Prostate gland (tissue), 2 donors: ENCODE results near the gene AFF1. TPM values are rescaled to one million over a fixed set of nuclear protein-coding genes. Genes with fewer than 3 reads are reported as not detected.

Experiments used
- DNase-seq: peaks from one replicate; pipeline ENCODE4 v3.0.0-alpha.2; 2019; ENCODE audit warnings: low spot score
- H3K27ac ChIP-seq, 2 donors: fragments of 200-600 bp; sonication (generic); 2 replicates each; pipeline ENCODE4 v1.5.1; 2017 to 2019
- H3K27me3 ChIP-seq: fragments of 200-600 bp; sonication (generic); replicated peaks from 2 replicates; pipeline ENCODE4 v1.5.1; 2019; ENCODE audit not compliant: insufficient read depth
- H3K36me3 ChIP-seq, 2 donors: fragments of 200-600 bp; sonication (generic); 1 replicate in 1 of 2; 2 replicates in 1 of 2; pipeline versions ENCODE4 v1.5.1 to v1.8.1; 2017 to 2019
- H3K4me1 ChIP-seq: fragments of 200-600 bp; sonication (generic); replicated peaks from 2 replicates; pipeline ENCODE4 v1.5.1; 2019
- H3K4me3 ChIP-seq, 2 donors: fragments of 200-600 bp; sonication (generic); 2 replicates each; pipeline ENCODE4 v1.5.1; 2017 to 2019
- H3K9me3 ChIP-seq: fragments of 200-600 bp; sonication (generic); 2 replicates; pipeline ENCODE4 v1.5.1; 2017
- CTCF ChIP-seq, 4 experiments: fragments of 200-600 bp in 2 of 4; fragments of 450-650 bp in 2 of 4; sonication (generic) in 2 of 4; IDR thresholded peaks; 1 replicate in 3 of 4; 2 replicates in 1 of 4; pipeline ENCODE4 v1.5.1; 2016 to 2019; ENCODE audit warnings: antibody characterized with exemption in 4 of 4, mild to moderate bottlenecking in 2 of 4, moderate library complexity in 2 of 4
- POLR2A ChIP-seq: fragments of 450-650 bp; IDR thresholded peaks from one replicate; pipeline ENCODE4 v1.6.1; 2016; ENCODE audit warnings: antibody characterized with exemption, mild to moderate bottlenecking
- POLR2AphosphoS5 ChIP-seq: sonication (generic); formaldehyde crosslinking; IDR thresholded peaks from one replicate; pipeline ENCODE4 v1.6.1; 2017; ENCODE audit warnings: antibody characterized with exemption
- WGBS: methylation state at CpG from one replicate; pipeline ENCODE4 v1.1.5; 2018; 5-methylcytosine and 5-hydroxymethylcytosine counted together
- intact Hi-C: fragments of 100-400 bp; cut with DNase I; formaldehyde crosslinking; loops from one replicate; pipeline ENCODE4 v1.14.2; 2022
- total RNA-seq, 2 donors: library from RNA; depleted of rRNA; stranded (reverse); fragments of >200 nt; gene quantifications; one replicate each; pipeline ENCODE4 v1.1.0, GENCODE V29; 2016

The AFF1 gene
- total RNA-seq, 2 donors from 2014 or later, result 69.7 to 92.5 TPM

- TF ChIP-seq POLR2A (no peak), CTCF (IDR thresholded peaks at IDR 0.05) (no peak), POLR2AphosphoS5 (no peak)
- H3K27me3 ChIP-seq, result no peaks in the 10 kb centered on the region
- DNase-seq, result no peak
- intact Hi-C loops, result no loop called here
- H3K4me3 ChIP-seq, result no peak overlapping the region
- H3K36me3 ChIP-seq, result no peaks in the 10 kb centered on the region
- H3K4me1 ChIP-seq, result peaks cover 34% of the 10 kb centered on the region
- H3K27ac ChIP-seq, result peak overlapping the region; percentile 25 to 54
- H3K9me3 ChIP-seq, result no peaks in the 10 kb centered on the region
- WGBS, result 41% methylated on average over 5 of the region's 5 CpGs
Observed at GRCh38 chr4:87025023-87025613, 90.3 kb downstream of the AFF1 start.

GRCh38 chr4:87025614-87026041, 90.8 kb downstream of the AFF1 start:
- no peaks in the 10 kb centered on the region for H3K36me3 ChIP-seq
- no peak for TF ChIP-seq POLR2AphosphoS5
- TF ChIP-seq POLR2A, result no peak
- no peak for TF ChIP-seq CTCF (IDR thresholded peaks at IDR 0.05)
- H3K9me3 ChIP-seq, result no peaks in the 10 kb centered on the region
- DNase-seq, result peak; percentile 66
- 59% methylated on average over 6 of the region's 6 CpGs for WGBS
- intact Hi-C loops, result no loop called here
- H3K4me1 ChIP-seq, result peaks cover 34% of the 10 kb centered on the region
- peak overlapping the region; percentile 29 to 54 for H3K27ac ChIP-seq
- H3K4me3 ChIP-seq, result no peak overlapping the region
- H3K27me3 ChIP-seq, result no peaks in the 10 kb centered on the region

GRCh38 chr4:87026800-87027495, 92.1 kb downstream of the AFF1 start:
- no peaks in the 10 kb centered on the region for H3K27me3 ChIP-seq
- 48% methylated on average over 4 of the region's 4 CpGs for WGBS
- intact Hi-C loops, result no loop called here
- H3K36me3 ChIP-seq, result no peaks in the 10 kb centered on the region
- no peak for DNase-seq
- no peak overlapping the region for H3K4me3 ChIP-seq
- H3K9me3 ChIP-seq, result no peaks in the 10 kb centered on the region
- H3K4me1 ChIP-seq, result peaks cover 43% of the 10 kb centered on the region
- H3K27ac ChIP-seq, result peak overlapping the region; percentile 29 to 54
- no peak for TF ChIP-seq POLR2A
- TF ChIP-seq POLR2AphosphoS5, result no peak
- no peak for TF ChIP-seq CTCF (IDR thresholded peaks at IDR 0.05)

- intact Hi-C loops, result no loop called here
Observed at GRCh38 chr4:87029356-87029755, 94.5 kb downstream of the AFF1 start.

More at GRCh38 chr4:87029356-87029755, 94.5 kb downstream of the AFF1 start:
- H3K27me3 ChIP-seq, result no peaks in the 10 kb centered on the region
- H3K4me1 ChIP-seq, result peaks cover 45% of the 10 kb centered on the region
- H3K4me3 ChIP-seq, result no peak overlapping the region
- WGBS, result 46% methylated on average over 5 of the region's 5 CpGs
- H3K36me3 ChIP-seq, result no peaks in the 10 kb centered on the region
- peak overlapping the region; percentile 11 to 30 for H3K27ac ChIP-seq
- DNase-seq, result no peak
- TF ChIP-seq POLR2AphosphoS5 (peak; percentile 48), POLR2A (no peak), CTCF (IDR thresholded peaks at IDR 0.05) (no peak)
- no peaks in the 10 kb centered on the region for H3K9me3 ChIP-seq
